Neuronal stem cell (in vitro differentiated cells): Measurements from ENCODE around the gene PDE11A.

Experiments
- DNase-seq: peaks from one replicate; pipeline ENCODE4 v3.0.0-alpha.2; 2013; ENCODE audit warnings: low spot score
- H2AFZ ChIP-seq: one replicate; pipeline ENCODE4 v1.6.1; 2013; ENCODE audit warnings: mild to moderate bottlenecking, low read length, inconsistent platforms
- H2AK5ac ChIP-seq: 2 replicates; pipeline ENCODE4 v1.6.1; 2013; ENCODE audit warnings: low read depth, mild to moderate bottlenecking, inconsistent platforms, low read length, moderate library complexity, mixed read lengths
- H2BK120ac ChIP-seq: 2 replicates; pipeline ENCODE4 v1.6.1; 2013; ENCODE audit warnings: low read depth, mild to moderate bottlenecking, inconsistent platforms, low read length, moderate library complexity, mixed read lengths
- H2BK12ac ChIP-seq: one replicate; pipeline ENCODE4 v1.6.1; 2013; ENCODE audit warnings: low read length, inconsistent platforms
- H2BK15ac ChIP-seq: 2 replicates; pipeline ENCODE4 v1.6.1; 2013; ENCODE audit warnings: mild to moderate bottlenecking, low read length, inconsistent platforms, mixed read lengths
- H2BK5ac ChIP-seq: one replicate; pipeline ENCODE4 v1.6.1; 2013; ENCODE audit warnings: inconsistent platforms, mild to moderate bottlenecking, low read length, moderate library complexity
- H3K14ac ChIP-seq: one replicate; pipeline ENCODE4 v1.6.1; 2013; ENCODE audit warnings: low read length, inconsistent platforms
- H3K18ac ChIP-seq: 2 replicates; pipeline ENCODE4 v1.6.1; 2013; ENCODE audit warnings: low read length, inconsistent platforms
- H3K23ac ChIP-seq: 2 replicates; pipeline ENCODE4 v1.6.1; 2013; ENCODE audit warnings: low read depth, mild to moderate bottlenecking, mixed read lengths, low read length, inconsistent platforms; ENCODE audit not compliant: poor library complexity
- H3K27ac ChIP-seq: replicated peaks from 3 replicates; pipeline ENCODE4 v1.5.1; 2013; ENCODE audit warnings: low read length, inconsistent platforms
- H3K27me3 ChIP-seq, 3 experiments: 2 replicates each; pipeline ENCODE4 v1.6.1; 2013; ENCODE audit warnings: low read length in 3 of 3, mild to moderate bottlenecking in 2 of 3, inconsistent platforms in 1 of 3, low read depth in 1 of 3, mixed read lengths in 1 of 3, moderate library complexity in 1 of 3; ENCODE audit not compliant: control insufficient read depth in 3 of 3, insufficient read depth in 3 of 3
- H3K36me3 ChIP-seq, 2 donors: replicated peaks in 1 of 2; 2 replicates each; pipeline ENCODE4 v1.6.1; 2013; ENCODE audit warnings: low read length in 2 of 2; ENCODE audit not compliant: control insufficient read depth in 2 of 2, insufficient read depth in 2 of 2
- H3K4ac ChIP-seq: 2 replicates; pipeline ENCODE4 v1.6.1; 2013; ENCODE audit warnings: inconsistent platforms, mild to moderate bottlenecking, low read length, moderate library complexity
- H3K4me1 ChIP-seq, 2 donors: 1 replicate in 1 of 2; 2 replicates in 1 of 2; pipeline ENCODE4 v1.6.1; 2013; ENCODE audit warnings: low read length in 2 of 2, low read depth in 1 of 2; ENCODE audit not compliant: control insufficient read depth in 2 of 2, insufficient read depth in 1 of 2
- H3K4me2 ChIP-seq: one replicate; pipeline ENCODE4 v1.6.1; 2013; ENCODE audit warnings: mild to moderate bottlenecking, low read length, inconsistent platforms; ENCODE audit not compliant: insufficient read depth, poor library complexity, severe bottlenecking
- H3K4me3 ChIP-seq, 2 donors: 2 replicates each; pipeline ENCODE4 v1.5.1; 2013; ENCODE audit warnings: low read length in 2 of 2, mild to moderate bottlenecking in 2 of 2, inconsistent platforms in 1 of 2, moderate library complexity in 1 of 2
- H3K79me1 ChIP-seq: one replicate; pipeline ENCODE4 v1.6.1; 2013; ENCODE audit warnings: low read depth, mild to moderate bottlenecking, inconsistent platforms, low read length, moderate library complexity
- H3K9ac ChIP-seq: one replicate; pipeline ENCODE4 v1.6.1; 2013; ENCODE audit warnings: mild to moderate bottlenecking, low read depth, low read length, inconsistent platforms; ENCODE audit not compliant: poor library complexity
- H3K9me3 ChIP-seq, 2 donors: replicated peaks in 1 of 2; 2 replicates each; pipeline versions ENCODE3 to v1.6.1; 2013; ENCODE audit warnings: low read length in 2 of 2, mild to moderate bottlenecking in 2 of 2, inconsistent platforms in 1 of 2, low read depth in 1 of 2, mixed read lengths in 1 of 2, moderate library complexity in 1 of 2; ENCODE audit not compliant: control insufficient read depth in 2 of 2, insufficient read depth in 1 of 2
- H4K8ac ChIP-seq: one replicate; pipeline ENCODE4 v1.6.1; 2013; ENCODE audit warnings: low read depth, mild to moderate bottlenecking, inconsistent platforms, low read length, moderate library complexity
- H4K91ac ChIP-seq: one replicate; pipeline ENCODE4 v1.6.1; 2013; ENCODE audit warnings: low read length, low read depth, mild to moderate bottlenecking, inconsistent platforms; ENCODE audit not compliant: poor library complexity
- WGBS, 2 donors: extraction: QIAGEN DNeasy Blood & Tissue Kit; methylation state at CpG; one replicate each; pipeline ENCODE4 v1.1.7; 2013; ENCODE audit warnings: missing lambda C conversion rate in 2 of 2, mixed read lengths in 1 of 2; ENCODE audit not compliant: insufficient read length in 2 of 2, insufficient replicate concordance in 1 of 2; ENCODE audit errors: extremely low coverage in 2 of 2; 5-methylcytosine and 5-hydroxymethylcytosine counted together

PDE11A gene

DNA sequence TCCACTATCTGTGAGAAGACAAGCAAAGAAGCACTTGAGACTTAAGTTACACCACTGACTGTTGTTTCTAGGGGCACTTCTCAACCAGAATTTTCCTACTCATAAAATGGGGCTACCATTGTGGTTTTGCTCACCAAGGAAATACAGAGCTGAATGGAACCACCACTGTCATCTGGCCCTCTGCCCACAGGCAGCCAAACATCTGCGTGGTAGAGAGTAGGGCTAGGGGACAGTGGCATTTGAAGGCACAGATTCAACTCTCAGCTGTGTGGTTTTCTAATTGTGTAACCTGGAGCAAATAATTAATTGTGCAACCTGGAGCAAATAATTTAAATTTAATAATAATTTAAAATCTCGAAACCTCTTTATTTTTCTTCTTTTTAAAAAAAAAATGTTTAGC lies 79.6 kb downstream of the PDE11A start:
- DNase-seq = no peak
- H3K4me1 ChIP-seq = no peaks in the 10 kb centered on the region

DNA sequence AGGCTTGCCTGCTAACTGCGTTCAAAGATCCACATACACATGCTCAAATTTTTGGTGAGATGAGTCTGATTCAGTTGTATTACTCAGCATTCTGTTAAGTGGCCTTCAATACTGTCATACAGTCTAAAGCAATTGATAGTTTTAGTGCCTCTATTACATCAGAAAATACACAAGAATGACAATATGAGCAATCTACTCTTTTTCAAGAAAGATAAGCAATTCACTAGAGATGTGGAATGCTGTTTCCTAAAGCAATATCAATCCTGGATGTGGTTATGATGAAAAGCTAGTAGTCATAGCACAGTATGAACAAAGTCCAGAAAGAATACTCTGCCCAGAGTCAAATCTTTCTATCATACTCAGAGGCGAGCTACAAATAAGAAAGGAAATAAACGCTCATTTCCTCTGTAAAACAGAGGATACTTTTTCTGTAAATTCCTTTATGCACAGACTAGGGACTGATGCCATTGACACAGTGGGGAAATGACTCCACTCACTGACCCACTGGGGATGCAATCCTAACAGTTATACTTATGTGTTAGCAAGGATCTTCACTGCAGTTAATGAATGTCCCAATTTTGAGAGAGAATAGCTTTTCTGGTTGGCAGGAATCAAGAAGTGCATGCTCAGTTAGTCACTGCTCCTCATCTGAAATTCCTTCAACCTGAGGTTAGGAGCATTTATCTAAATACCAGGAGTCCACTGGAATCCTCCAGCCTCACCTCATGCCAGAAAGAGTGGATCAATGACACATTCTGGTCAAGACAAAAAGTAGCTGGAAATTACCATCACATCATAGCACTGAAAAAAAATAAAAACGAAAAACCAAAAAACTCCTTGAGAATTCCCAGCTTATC lies 83.3 kb downstream of the PDE11A start:
- Histone ChIP-seq H3K27ac (no peak overlapping the region), H2BK15ac (no peak overlapping the region), H4K91ac (no peak overlapping the region), H2BK5ac (no peak overlapping the region), H3K23ac (no peak overlapping the region), H3K27me3 (no peaks in the 10 kb centered on the region), H3K4me3 (no peak overlapping the region), H3K14ac (no peak overlapping the region), H3K4me2 (no peak overlapping the region), H3K4me1 (no peaks in the 10 kb centered on the region), H4K8ac (no peak overlapping the region), H3K9ac (no peak overlapping the region), H2BK12ac (no peak overlapping the region), H3K36me3 (no peaks in the 10 kb centered on the region), H3K4ac (no peak overlapping the region), H2AK5ac (no peak overlapping the region), H2BK120ac (no peak overlapping the region), H3K79me1 (no peaks in the 10 kb centered on the region), H3K9me3 (no peaks in the 10 kb centered on the region), H3K18ac (no peak overlapping the region), H2AFZ (no peak overlapping the region)
- DNase-seq = no peak
- no CpG with 5 or more reads among the region's 4 CpGs for WGBS, 2 donors

More for the DNA sequence above, 79.6 kb downstream of the PDE11A start:
- H3K36me3 ChIP-seq = no peaks in the 10 kb centered on the region
- no peak overlapping the region for H4K8ac ChIP-seq
- no peak overlapping the region for H3K27ac ChIP-seq
- no peak overlapping the region for H2AK5ac ChIP-seq
- no peaks in the 10 kb centered on the region for H3K9me3 ChIP-seq
- no CpG with 5 or more reads among the region's 2 CpGs for WGBS, 2 donors
- H2BK5ac ChIP-seq = no peak overlapping the region
- H3K79me1 ChIP-seq = no peaks in the 10 kb centered on the region
- H2BK120ac ChIP-seq = no peak overlapping the region
- no peak overlapping the region for H3K14ac ChIP-seq
- no peaks in the 10 kb centered on the region for H3K27me3 ChIP-seq
- no peak overlapping the region for H4K91ac ChIP-seq
- H3K4me3 ChIP-seq = no peak overlapping the region
- no peak overlapping the region for H2AFZ ChIP-seq
- H2BK12ac ChIP-seq = no peak overlapping the region
- H3K4ac ChIP-seq = no peak overlapping the region
- H2BK15ac ChIP-seq = no peak overlapping the region
- no peak overlapping the region for H3K23ac ChIP-seq
- H3K9ac ChIP-seq = no peak overlapping the region
- H3K4me2 ChIP-seq = no peak overlapping the region
- H3K18ac ChIP-seq = no peak overlapping the region

- no peak overlapping the region for H3K4me3 ChIP-seq
- no peaks in the 10 kb centered on the region for H3K36me3 ChIP-seq
- no peak overlapping the region for H3K4me2 ChIP-seq
- H3K4ac ChIP-seq = no peak overlapping the region
- no peak overlapping the region for H3K9ac ChIP-seq
- no peak overlapping the region for H2AFZ ChIP-seq
- H2BK12ac ChIP-seq = no peak overlapping the region
- DNase-seq = no peak
- H2AK5ac ChIP-seq = no peak overlapping the region
- no peak overlapping the region for H3K23ac ChIP-seq
- H2BK15ac ChIP-seq = no peak overlapping the region
- H3K27ac ChIP-seq = no peak overlapping the region
- H3K14ac ChIP-seq = no peak overlapping the region
- no peak overlapping the region for H4K8ac ChIP-seq
- no CpG with 5 or more reads among the region's 1 CpG for WGBS, 2 donors
- no peak overlapping the region for H3K18ac ChIP-seq
- no peaks in the 10 kb centered on the region for H3K79me1 ChIP-seq
- no peak overlapping the region for H2BK5ac ChIP-seq
- no peaks in the 10 kb centered on the region for H3K4me1 ChIP-seq
- no peak overlapping the region for H4K91ac ChIP-seq
- H3K27me3 ChIP-seq = no peaks in the 10 kb centered on the region
- H3K9me3 ChIP-seq = no peaks in the 10 kb centered on the region
- H2BK120ac ChIP-seq = no peak overlapping the region
Observed at GRCh38 chr2:177984749-177985148, 87.8 kb downstream of the PDE11A start.

DNA sequence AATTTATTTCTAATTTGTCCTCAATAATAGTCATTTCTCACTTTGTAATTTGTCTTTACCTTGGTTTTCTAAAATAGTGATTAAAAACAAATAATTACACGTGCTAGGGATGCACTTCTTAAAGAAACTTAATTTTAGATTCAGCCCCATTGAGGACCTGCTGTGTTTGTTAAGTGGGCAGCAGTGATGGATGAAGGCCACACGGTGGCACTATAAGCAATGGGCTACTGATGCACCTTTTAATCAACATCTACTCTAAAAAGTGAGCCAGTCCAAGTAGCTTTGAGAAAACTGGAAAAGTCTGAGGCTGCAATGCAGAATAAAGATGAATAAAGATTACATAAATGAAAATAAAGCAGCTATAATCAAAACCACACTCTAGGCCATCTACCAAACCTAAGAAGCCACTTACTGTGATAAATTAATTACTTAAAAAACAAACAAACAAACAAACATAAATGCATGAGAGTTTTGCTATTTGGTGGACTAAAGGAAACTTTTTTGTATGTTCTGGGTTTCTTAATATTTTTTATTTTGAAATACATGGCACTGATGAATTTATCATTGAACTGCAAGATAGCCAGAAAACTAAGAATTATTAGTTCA lies 89.3 kb downstream of the PDE11A start:
- peak; percentile 35 for DNase-seq
- Histone ChIP-seq H2BK12ac (no peak overlapping the region), H3K4ac (no peak overlapping the region), H3K9me3 (no peaks in the 10 kb centered on the region), H2BK120ac (no peak overlapping the region), H4K8ac (no peak overlapping the region), H3K23ac (no peak overlapping the region), H3K14ac (no peak overlapping the region), H2BK15ac (no peak overlapping the region), H3K79me1 (no peaks in the 10 kb centered on the region), H3K4me3 (no peak overlapping the region), H2AK5ac (no peak overlapping the region), H3K27me3 (no peaks in the 10 kb centered on the region), H3K36me3 (no peaks in the 10 kb centered on the region), H2AFZ (no peak overlapping the region), H3K9ac (no peak overlapping the region), H3K18ac (no peak overlapping the region), H3K27ac (no peak overlapping the region), H3K4me1 (no peaks in the 10 kb centered on the region), H2BK5ac (no peak overlapping the region), H3K4me2 (no peak overlapping the region), H4K91ac (no peak overlapping the region)
- WGBS, 2 donors = no CpG with 5 or more reads among the region's 2 CpGs
